Stimulated activated CD4-positive, alpha-beta T cell treated with anti-CD3 and anti-CD28 coated beads, TNF-alpha, amount 100 ng/mL, for 1 hour (primary cell): ENCODE measurements around the gene TMEM252.

Source experiments
- DNase-seq, 3 donors: peaks; one replicate each; pipeline ENCODE4 v3.0.0-alpha.2; 2020; ENCODE audit warnings: low read depth in 3 of 3, low spot score in 1 of 3

The TMEM252 gene

GRCh38 chr9:68545033-68545705 lies 4.5 kb upstream of the TMEM252 start:
- no peak for DNase-seq

- DNase-seq, result no peak
Measured at GRCh38 chr9:68541568-68541967, 885 bp upstream of the TMEM252 start.

- no peak for DNase-seq
Measured at GRCh38 chr9:68538200-68538599, 2.5 kb downstream of the TMEM252 start.

GRCh38 chr9:68537616-68537880 lies 3.1 kb downstream of the TMEM252 start:
- DNase-seq, result no peak

- no peak for DNase-seq
Measured at GRCh38 chr9:68536876-68537615, 3.6 kb downstream of the TMEM252 start.

- DNase-seq, result no peak
Measured at GRCh38 chr9:68533678-68534077, 7.0 kb downstream of the TMEM252 start.

- no peak for DNase-seq
Measured at GRCh38 chr9:68532131-68532530, 8.6 kb downstream of the TMEM252 start.

GRCh38 chr9:68530618-68531017 lies 10.1 kb downstream of the TMEM252 start:
- no peak for DNase-seq

- DNase-seq, result no peak
Measured at GRCh38 chr9:68523367-68523936, 17.2 kb downstream of the TMEM252 start.

- no peak for DNase-seq
Measured at GRCh38 chr9:68522954-68523353, 17.7 kb downstream of the TMEM252 start.

- no peak for DNase-seq
Measured at GRCh38 chr9:68522131-68522530, 18.6 kb downstream of the TMEM252 start.

- no peak for DNase-seq
Measured at GRCh38 chr9:68515326-68516017, 25.2 kb downstream of the TMEM252 start.

- no peak for DNase-seq
Measured at GRCh38 chr9:68513981-68514380, 26.7 kb downstream of the TMEM252 start.

- no peak for DNase-seq
Measured at GRCh38 chr9:68513385-68513784, 27.3 kb downstream of the TMEM252 start.

- no peak for DNase-seq
Measured at GRCh38 chr9:68509689-68510088, 31.0 kb downstream of the TMEM252 start.

- no peak for DNase-seq
Measured at GRCh38 chr9:68508547-68508946, 32.1 kb downstream of the TMEM252 start.

- DNase-seq, result no peak
Measured at GRCh38 chr9:68507806-68508145, 32.9 kb downstream of the TMEM252 start.

- DNase-seq, result no peak
Measured at GRCh38 chr9:68507130-68507805, 33.4 kb downstream of the TMEM252 start.

GRCh38 chr9:68506551-68506950 lies 34.1 kb downstream of the TMEM252 start:
- no peak for DNase-seq

GRCh38 chr9:68505681-68506409 lies 34.8 kb downstream of the TMEM252 start:
- DNase-seq, result no peak

- no peak for DNase-seq
Measured at GRCh38 chr9:68502279-68502678, 38.4 kb downstream of the TMEM252 start.
